Upper lobe of left lung (tissue), 4 donors: ENCODE data around the gene ISCU.

ENCODE experiments used
- POLR2A ChIP-seq, 4 donors: fragments of 450-650 bp; IDR thresholded peaks; one replicate each; pipeline ENCODE4 v1.5.1; 2016 to 2017; ENCODE audit warnings: antibody characterized with exemption in 4 of 4, mild to moderate bottlenecking in 2 of 4
- POLR2AphosphoS5 ChIP-seq, 2 donors: sonication (generic); formaldehyde crosslinking; IDR thresholded peaks; one replicate each; pipeline ENCODE4 v1.5.1; 2017; ENCODE audit warnings: antibody characterized with exemption in 2 of 2
- TF ChIP-seq, protein P1 (sequence below), 6 experiments: fragments of 450-650 bp in 4 of 6; fragments of 200-600 bp in 2 of 6; sonication (generic) in 2 of 6; IDR thresholded peaks; one replicate each; pipeline ENCODE4 v1.5.1; 2016 to 2019; ENCODE audit warnings: antibody characterized with exemption in 6 of 6

GRCh38 chr12:108565146-108565545 lies 2.8 kb downstream of the ISCU start:
- TF ChIP-seq, protein P1, sequence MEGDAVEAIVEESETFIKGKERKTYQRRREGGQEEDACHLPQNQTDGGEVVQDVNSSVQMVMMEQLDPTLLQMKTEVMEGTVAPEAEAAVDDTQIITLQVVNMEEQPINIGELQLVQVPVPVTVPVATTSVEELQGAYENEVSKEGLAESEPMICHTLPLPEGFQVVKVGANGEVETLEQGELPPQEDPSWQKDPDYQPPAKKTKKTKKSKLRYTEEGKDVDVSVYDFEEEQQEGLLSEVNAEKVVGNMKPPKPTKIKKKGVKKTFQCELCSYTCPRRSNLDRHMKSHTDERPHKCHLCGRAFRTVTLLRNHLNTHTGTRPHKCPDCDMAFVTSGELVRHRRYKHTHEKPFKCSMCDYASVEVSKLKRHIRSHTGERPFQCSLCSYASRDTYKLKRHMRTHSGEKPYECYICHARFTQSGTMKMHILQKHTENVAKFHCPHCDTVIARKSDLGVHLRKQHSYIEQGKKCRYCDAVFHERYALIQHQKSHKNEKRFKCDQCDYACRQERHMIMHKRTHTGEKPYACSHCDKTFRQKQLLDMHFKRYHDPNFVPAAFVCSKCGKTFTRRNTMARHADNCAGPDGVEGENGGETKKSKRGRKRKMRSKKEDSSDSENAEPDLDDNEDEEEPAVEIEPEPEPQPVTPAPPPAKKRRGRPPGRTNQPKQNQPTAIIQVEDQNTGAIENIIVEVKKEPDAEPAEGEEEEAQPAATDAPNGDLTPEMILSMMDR (IDR thresholded peaks at IDR 0.05), result no peak
- TF ChIP-seq POLR2A (IDR thresholded peaks at IDR 0.05), result no peak
- TF ChIP-seq POLR2AphosphoS5 (IDR thresholded peaks at IDR 0.05), result no peak
